Measurements from ENCODE around the gene ERCC8. TPM values are rescaled to one million over a fixed set of nuclear protein-coding genes. Genes with fewer than 3 reads are reported as not detected.

The ERCC8 gene
- total RNA-seq, 4 donors from 2014 or later = 1.0 to 39.8 (median 6.8) TPM

- no peak for TF ChIP-seq CTCF (IDR thresholded peaks at IDR 0.05)
- TF ChIP-seq POLR2A (IDR thresholded peaks at IDR 0.05) = no peak
- Histone ChIP-seq H3K27me3 (no peaks in the 10 kb centered on the region), H3K9me3 (peaks cover 0 to 22% of the 10 kb centered on the region in 2 donors), H3K4me1 (no peaks in the 10 kb centered on the region), H3K27ac (no peak overlapping the region), H3K4me3 (no peak overlapping the region), H3K36me3 (no peaks in the 10 kb centered on the region)
- intact Hi-C loops (cut with DNase I; ENCODE audit: low total_unique reads) = no loop called here
- DNase-seq = no peak
These were observed 27.4 kb upstream of the ERCC8 start for GRCh38 chr5:60972231-60972630.

- H3K9me3 ChIP-seq = peaks cover 0 to 5% of the 10 kb centered on the region in 2 donors
- DNase-seq = no peak
- H3K4me3 ChIP-seq = no peak overlapping the region
- no peaks in the 10 kb centered on the region for H3K36me3 ChIP-seq
- no peaks in the 10 kb centered on the region for H3K4me1 ChIP-seq
- TF ChIP-seq CTCF (IDR thresholded peaks at IDR 0.05) = no peak
- TF ChIP-seq POLR2A (IDR thresholded peaks at IDR 0.05) = no peak
- no peak overlapping the region for H3K27ac ChIP-seq
- intact Hi-C loops (cut with DNase I; ENCODE audit: low total_unique reads) = no loop called here
- H3K27me3 ChIP-seq = no peaks in the 10 kb centered on the region
These were observed 16.8 kb upstream of the ERCC8 start for GRCh38 chr5:60961685-60962084.

GRCh38 chr5:60960591-60960990, 15.7 kb upstream of the ERCC8 start:
- intact Hi-C loops (cut with DNase I; ENCODE audit: low total_unique reads) = no loop called here
- no peaks in the 10 kb centered on the region for H3K4me1 ChIP-seq
- H3K27me3 ChIP-seq = no peaks in the 10 kb centered on the region
- no peaks in the 10 kb centered on the region for H3K9me3 ChIP-seq
- no peak for TF ChIP-seq CTCF (IDR thresholded peaks at IDR 0.05)
- TF ChIP-seq POLR2A (IDR thresholded peaks at IDR 0.05) = no peak
- H3K27ac ChIP-seq = no peak overlapping the region
- no peaks in the 10 kb centered on the region for H3K36me3 ChIP-seq
- no peak for DNase-seq
- H3K4me3 ChIP-seq = no peak overlapping the region

GRCh38 chr5:60959156-60959555, 14.3 kb upstream of the ERCC8 start:
- Histone ChIP-seq H3K4me3 (no peak overlapping the region), H3K36me3 (no peaks in the 10 kb centered on the region), H3K9me3 (no peaks in the 10 kb centered on the region), H3K27ac (no peak overlapping the region), H3K27me3 (no peaks in the 10 kb centered on the region), H3K4me1 (no peaks in the 10 kb centered on the region)
- intact Hi-C loops (cut with DNase I; ENCODE audit: low total_unique reads) = no loop called here
- TF ChIP-seq POLR2A (IDR thresholded peaks at IDR 0.05) = no peak
- peak in 2 of 4 experiments; percentile 14 to 16 for TF ChIP-seq CTCF (IDR thresholded peaks at IDR 0.05)
- DNase-seq = no peak

- H3K9me3 ChIP-seq = no peaks in the 10 kb centered on the region
- H3K36me3 ChIP-seq = no peaks in the 10 kb centered on the region
- no peak overlapping the region for H3K4me3 ChIP-seq
- no peak for TF ChIP-seq POLR2A (IDR thresholded peaks at IDR 0.05)
- no peak for TF ChIP-seq CTCF (IDR thresholded peaks at IDR 0.05)
- no peaks in the 10 kb centered on the region for H3K27me3 ChIP-seq
- H3K27ac ChIP-seq = no peak overlapping the region
- H3K4me1 ChIP-seq = no peaks in the 10 kb centered on the region
- no peak for DNase-seq
- intact Hi-C loops (cut with DNase I; ENCODE audit: low total_unique reads) = no loop called here
These were observed 13.8 kb upstream of the ERCC8 start for GRCh38 chr5:60958712-60959111.

Data from uterus (tissue), 4 donors.